ENCODE measurements around the gene IRX4. TPM values are rescaled to one million over a fixed set of nuclear protein-coding genes. Genes with fewer than 3 reads are reported as not detected.

IRX4 gene
- total RNA-seq, 1 donor from 2014 or later: 0.72 TPM

GRCh38 chr5:1914471-1914870, 31.7 kb upstream of the IRX4 start:
- Mint-ChIP-seq H3K4me3 (ENCODE audit: unreplicated experiment) (no peak overlapping the region), H3K4me1 (ENCODE audit: unreplicated experiment) (no peaks in the 10 kb centered on the region), H3K27me3 (ENCODE audit: unreplicated experiment) (peaks cover 16% of the 10 kb centered on the region), H3K36me3 (ENCODE audit: low read depth, unreplicated experiment) (peaks cover 3% of the 10 kb centered on the region), H3K27ac (ENCODE audit: unreplicated experiment) (no peak overlapping the region), H3K9me3 (ENCODE audit: unreplicated experiment) (no peaks in the 10 kb centered on the region)
- TF ChIP-seq, protein P1, sequence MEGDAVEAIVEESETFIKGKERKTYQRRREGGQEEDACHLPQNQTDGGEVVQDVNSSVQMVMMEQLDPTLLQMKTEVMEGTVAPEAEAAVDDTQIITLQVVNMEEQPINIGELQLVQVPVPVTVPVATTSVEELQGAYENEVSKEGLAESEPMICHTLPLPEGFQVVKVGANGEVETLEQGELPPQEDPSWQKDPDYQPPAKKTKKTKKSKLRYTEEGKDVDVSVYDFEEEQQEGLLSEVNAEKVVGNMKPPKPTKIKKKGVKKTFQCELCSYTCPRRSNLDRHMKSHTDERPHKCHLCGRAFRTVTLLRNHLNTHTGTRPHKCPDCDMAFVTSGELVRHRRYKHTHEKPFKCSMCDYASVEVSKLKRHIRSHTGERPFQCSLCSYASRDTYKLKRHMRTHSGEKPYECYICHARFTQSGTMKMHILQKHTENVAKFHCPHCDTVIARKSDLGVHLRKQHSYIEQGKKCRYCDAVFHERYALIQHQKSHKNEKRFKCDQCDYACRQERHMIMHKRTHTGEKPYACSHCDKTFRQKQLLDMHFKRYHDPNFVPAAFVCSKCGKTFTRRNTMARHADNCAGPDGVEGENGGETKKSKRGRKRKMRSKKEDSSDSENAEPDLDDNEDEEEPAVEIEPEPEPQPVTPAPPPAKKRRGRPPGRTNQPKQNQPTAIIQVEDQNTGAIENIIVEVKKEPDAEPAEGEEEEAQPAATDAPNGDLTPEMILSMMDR (IDR thresholded peaks at IDR 0.05; ENCODE audit: unreplicated experiment): no peak
- DNase-seq (ENCODE audit: low spot score): no peak

GRCh38 chr5:1913578-1913977, 30.9 kb upstream of the IRX4 start:
- Mint-ChIP-seq H3K27ac (ENCODE audit: unreplicated experiment) (no peak overlapping the region), H3K27me3 (ENCODE audit: unreplicated experiment) (peaks cover 14% of the 10 kb centered on the region), H3K4me3 (ENCODE audit: unreplicated experiment) (no peak overlapping the region), H3K4me1 (ENCODE audit: unreplicated experiment) (no peaks in the 10 kb centered on the region), H3K9me3 (ENCODE audit: unreplicated experiment) (no peaks in the 10 kb centered on the region), H3K36me3 (ENCODE audit: low read depth, unreplicated experiment) (peaks cover 3% of the 10 kb centered on the region)
- TF ChIP-seq, protein P1 (IDR thresholded peaks at IDR 0.05; ENCODE audit: unreplicated experiment): no peak
- no peak for DNase-seq (ENCODE audit: low spot score)

GRCh38 chr5:1912951-1913565, 30.3 kb upstream of the IRX4 start:
- Mint-ChIP-seq H3K27me3 (ENCODE audit: unreplicated experiment) (peaks cover 14% of the 10 kb centered on the region), H3K36me3 (ENCODE audit: low read depth, unreplicated experiment) (peaks cover 3% of the 10 kb centered on the region), H3K4me3 (ENCODE audit: unreplicated experiment) (no peak overlapping the region), H3K9me3 (ENCODE audit: unreplicated experiment) (no peaks in the 10 kb centered on the region), H3K4me1 (ENCODE audit: unreplicated experiment) (no peaks in the 10 kb centered on the region), H3K27ac (ENCODE audit: unreplicated experiment) (peak overlapping the region; percentile 13)
- DNase-seq (ENCODE audit: low spot score): no peak
- TF ChIP-seq, protein P1 (IDR thresholded peaks at IDR 0.05; ENCODE audit: unreplicated experiment): no peak

- no peaks in the 10 kb centered on the region for H3K9me3 Mint-ChIP-seq (ENCODE audit: unreplicated experiment)
- no peak overlapping the region for H3K4me3 Mint-ChIP-seq (ENCODE audit: unreplicated experiment)
- peaks cover 14% of the 10 kb centered on the region for H3K27me3 Mint-ChIP-seq (ENCODE audit: unreplicated experiment)
- no peaks in the 10 kb centered on the region for H3K4me1 Mint-ChIP-seq (ENCODE audit: unreplicated experiment)
- no peak for DNase-seq (ENCODE audit: low spot score)
- no peak overlapping the region for H3K27ac Mint-ChIP-seq (ENCODE audit: unreplicated experiment)
- TF ChIP-seq, protein P1 (IDR thresholded peaks at IDR 0.05; ENCODE audit: unreplicated experiment): no peak
- H3K36me3 Mint-ChIP-seq (ENCODE audit: low read depth, unreplicated experiment): peaks cover 3% of the 10 kb centered on the region
Observed at GRCh38 chr5:1911773-1912235, 29.1 kb upstream of the IRX4 start.

GRCh38 chr5:1910861-1911772, 28.4 kb upstream of the IRX4 start:
- Mint-ChIP-seq H3K9me3 (ENCODE audit: unreplicated experiment) (no peaks in the 10 kb centered on the region), H3K4me3 (ENCODE audit: unreplicated experiment) (no peak overlapping the region), H3K4me1 (ENCODE audit: unreplicated experiment) (no peaks in the 10 kb centered on the region), H3K27ac (ENCODE audit: unreplicated experiment) (no peak overlapping the region), H3K36me3 (ENCODE audit: low read depth, unreplicated experiment) (peaks cover 3% of the 10 kb centered on the region), H3K27me3 (ENCODE audit: unreplicated experiment) (peaks cover 14% of the 10 kb centered on the region)
- TF ChIP-seq, protein P1 (IDR thresholded peaks at IDR 0.05; ENCODE audit: unreplicated experiment): no peak
- DNase-seq (ENCODE audit: low spot score): no peak

Data from endothelial cell (in vitro differentiated cells).